DMS53 (cell line): ENCODE data around the gene ZWILCH.

Source experiments
- DNase-seq: peaks from one replicate; lab custom pipeline; 2025; lab: John Stamatoyannopoulos, UW

ZWILCH gene

GRCh38 chr15:66545255-66545654 lies 40.1 kb downstream of the ZWILCH start:
- no peak for DNase-seq

GRCh38 chr15:66555685-66556084 lies 50.6 kb downstream of the ZWILCH start:
- no peak for DNase-seq

GRCh38 chr15:66558271-66558670 lies 53.1 kb downstream of the ZWILCH start:
- no peak for DNase-seq

DNA sequence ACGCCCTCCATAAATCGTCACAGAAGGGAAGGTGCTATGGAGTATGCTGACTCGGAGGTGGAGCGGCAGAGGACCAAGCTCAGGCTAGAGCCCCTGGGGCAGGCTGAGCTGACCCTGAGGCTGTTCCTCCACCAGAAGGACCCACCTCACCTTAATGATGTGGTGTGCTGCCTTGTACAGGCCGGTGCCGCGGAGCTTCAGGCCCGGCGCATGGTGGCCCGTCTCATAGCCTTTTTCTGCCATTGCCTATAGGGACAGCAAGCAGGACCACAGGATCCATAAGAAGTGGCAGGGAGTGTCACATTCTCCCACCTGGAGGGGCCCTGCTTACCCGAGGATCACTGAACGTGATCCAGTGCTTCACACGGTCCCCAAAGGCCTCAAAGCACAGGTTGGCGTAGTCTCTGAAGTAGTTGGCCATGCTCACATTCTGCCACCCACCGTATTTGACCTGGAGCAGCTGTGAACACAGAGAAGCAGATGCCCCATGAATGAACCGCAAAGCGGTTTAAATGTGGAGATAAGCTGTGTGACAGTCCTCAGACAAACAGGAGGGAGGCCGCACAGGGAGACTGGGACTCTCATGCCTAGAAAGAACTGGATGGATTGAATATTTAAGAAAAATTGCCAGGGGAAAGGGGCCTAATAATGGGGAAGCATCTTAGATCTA lies 55.9 kb downstream of the ZWILCH start:
- DNase-seq, result peak; percentile 10

DNA sequence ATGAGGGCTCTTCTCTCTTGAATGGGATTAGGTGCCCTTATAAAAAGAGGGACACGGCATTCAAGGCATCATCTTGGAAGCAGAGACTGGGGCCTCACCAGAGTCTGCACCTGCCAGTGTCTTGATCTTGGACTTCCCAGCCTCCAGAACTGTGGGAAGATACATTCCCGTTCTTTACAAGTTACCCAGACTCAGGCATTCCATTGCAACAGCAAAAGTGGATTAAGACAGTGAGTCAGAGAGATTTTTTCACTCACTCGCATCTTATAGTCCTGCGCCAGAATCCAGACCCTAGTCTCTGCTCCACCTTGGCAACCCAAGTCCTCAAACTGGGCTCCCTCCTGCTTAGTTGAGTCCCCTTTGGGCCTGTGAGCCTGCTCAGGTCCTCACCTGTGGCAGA lies 58.0 kb downstream of the ZWILCH start:
- no peak for DNase-seq

DNA sequence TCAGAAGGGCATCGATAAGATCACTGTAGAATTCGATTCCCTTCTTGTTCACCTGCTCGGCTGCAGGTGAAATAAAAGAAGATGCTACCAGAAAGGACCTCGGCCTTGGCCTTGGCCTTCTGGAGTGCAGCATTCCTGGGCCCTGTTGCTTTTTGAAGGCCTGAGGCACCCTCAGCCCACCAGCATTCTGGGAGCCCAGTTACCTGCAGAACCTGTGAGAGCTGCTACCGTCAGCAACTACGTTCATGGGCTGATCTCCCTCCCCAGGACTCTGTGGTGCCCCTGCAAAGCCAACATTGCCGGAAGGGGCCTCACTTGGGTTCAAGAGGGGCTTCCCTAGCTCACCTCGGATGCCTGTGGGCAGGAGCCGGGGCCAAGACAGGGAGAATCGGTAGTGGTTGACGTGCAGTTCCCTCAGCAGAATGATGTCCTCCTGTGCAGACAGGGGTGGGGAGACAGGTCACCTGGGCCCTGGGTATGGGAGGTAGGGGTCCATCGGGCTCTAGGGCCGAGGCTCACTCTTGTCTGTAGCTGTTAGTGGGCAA lies 58.5 kb downstream of the ZWILCH start:
- DNase-seq, result no peak

GRCh38 chr15:66564136-66565041 lies 59.3 kb downstream of the ZWILCH start:
- DNase-seq, result no peak

DNA sequence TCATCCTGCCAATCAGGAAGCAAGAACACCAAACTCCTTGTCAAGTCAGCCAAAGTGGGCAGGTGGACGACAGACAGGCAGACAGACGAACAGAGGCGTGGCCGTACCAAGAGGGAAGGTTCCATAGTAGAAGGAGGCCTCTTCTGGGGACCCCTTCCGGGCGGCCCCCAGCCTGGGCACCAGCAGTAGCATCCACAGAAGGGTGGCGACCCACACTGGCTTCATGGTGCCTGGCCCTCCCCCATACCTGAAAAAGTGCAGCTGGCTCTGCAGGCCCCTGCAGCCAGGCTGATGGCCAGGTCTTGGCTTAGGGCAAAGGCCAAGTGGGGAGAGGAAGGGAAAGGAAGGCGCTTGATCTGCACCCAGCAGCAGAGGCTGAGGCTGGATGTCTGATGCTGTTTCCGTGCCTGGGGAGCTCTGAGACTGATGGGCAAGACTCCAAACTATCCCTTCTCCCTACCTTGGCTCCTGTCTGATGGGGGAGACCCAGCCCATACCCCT lies 60.1 kb downstream of the ZWILCH start:
- no peak for DNase-seq

DNA sequence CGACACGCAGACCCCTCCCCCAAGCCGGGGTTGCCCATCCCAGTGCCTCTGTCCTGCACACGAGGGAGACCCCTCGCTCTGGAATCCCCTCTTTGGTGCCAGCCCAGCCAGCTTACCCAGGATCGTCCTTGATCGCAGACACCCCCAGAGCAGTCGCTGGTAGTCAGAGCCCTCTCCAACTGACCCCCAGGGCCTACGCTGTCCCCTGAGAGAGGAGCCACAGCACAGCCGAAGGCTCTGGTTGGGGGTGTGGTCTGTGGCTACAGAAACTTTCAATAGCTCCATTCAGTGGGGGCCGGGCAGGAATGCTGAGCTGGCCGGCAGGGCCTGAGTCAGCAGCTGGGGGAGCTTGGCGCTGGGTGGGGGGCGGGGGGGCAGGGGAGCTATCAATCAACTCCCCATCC lies 60.6 kb downstream of the ZWILCH start, which contains the start of gene LCTL:
TSS of gene LCTL (minus strand) at position 258 of the 404 bp plus-strand sequence. CDS start 633 bp downstream, outside the sequence.
- DNase-seq, result no peak

- DNase-seq, result peak; percentile 93
Observed at GRCh38 chr15:66566963-66567531, 61.9 kb downstream of the ZWILCH start.

DNA sequence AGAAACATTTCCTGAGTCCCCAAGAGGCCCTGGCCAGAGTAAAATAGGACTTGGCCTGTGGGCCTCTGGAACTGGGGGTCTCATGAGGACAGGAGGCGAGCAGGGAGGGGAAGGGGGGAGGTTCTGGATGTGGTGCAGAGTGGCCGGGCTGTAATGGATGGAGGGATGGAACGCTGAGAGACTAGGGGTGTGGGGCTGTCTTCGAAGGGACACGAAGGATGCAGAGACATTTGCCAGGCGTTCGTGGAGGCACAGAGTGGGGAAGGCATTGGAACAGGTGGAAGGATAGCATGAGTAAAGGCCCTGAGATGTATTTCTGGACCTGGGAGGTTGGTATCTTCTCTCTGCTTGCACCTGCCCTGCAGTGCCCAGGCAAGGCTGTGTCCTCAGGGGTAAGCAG lies 62.8 kb downstream of the ZWILCH start:
- DNase-seq, result no peak

DNA sequence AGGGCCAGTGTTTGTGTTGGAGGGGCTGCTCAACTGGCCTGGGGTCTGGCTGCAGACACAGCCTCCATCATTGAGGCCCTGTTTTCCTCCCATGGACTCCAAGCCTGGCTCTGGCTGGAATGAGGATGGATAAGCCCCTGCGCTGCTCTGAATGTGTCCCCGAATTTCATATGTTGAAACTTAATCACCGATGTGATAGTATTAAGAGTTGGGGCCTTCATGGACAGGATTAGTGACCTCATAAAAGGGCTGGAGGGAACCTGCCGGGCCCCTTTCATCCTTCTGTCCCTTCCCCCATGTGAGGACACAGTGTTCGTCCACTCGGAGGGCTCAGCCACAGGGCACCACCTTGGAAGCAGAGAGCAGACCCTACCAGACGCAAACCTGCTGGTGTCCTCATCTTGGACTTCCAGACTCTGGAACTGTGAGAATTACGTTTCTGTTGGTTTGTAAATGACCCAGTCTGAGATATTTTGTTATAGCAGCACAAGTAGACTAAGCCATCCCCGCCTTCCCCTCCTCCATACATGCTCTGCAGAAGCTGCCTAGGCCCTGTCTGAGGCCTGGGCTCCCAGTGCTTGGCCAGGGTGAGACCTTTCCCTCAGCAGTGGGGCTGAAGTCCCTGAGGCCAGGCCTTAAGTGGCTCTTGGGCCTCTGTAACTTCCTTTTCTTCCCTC lies 64.5 kb downstream of the ZWILCH start:
- no peak for DNase-seq

GRCh38 chr15:66570327-66570726 lies 65.2 kb downstream of the ZWILCH start:
- DNase-seq, result no peak

GRCh38 chr15:66570842-66571478 lies 65.8 kb downstream of the ZWILCH start:
- DNase-seq, result no peak

DNA sequence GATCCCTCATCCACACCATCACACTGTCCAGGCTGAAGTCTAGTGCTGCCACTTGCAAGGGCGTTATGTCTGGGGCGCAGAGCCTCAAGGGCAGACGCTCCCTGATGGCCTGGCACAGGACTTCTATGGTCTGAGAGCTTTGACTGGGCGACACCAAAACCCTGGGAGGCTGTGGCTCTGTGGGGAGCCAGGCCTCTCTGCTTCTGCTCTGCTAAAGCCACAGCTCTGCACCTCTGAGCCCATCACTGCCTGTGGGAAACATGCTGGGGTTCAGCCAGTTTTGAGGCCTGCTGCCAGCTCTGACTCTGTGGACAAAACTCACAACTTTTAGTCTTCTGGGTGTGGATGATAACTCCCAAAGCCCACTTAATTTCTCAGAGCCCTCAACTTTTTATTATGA lies 67.0 kb downstream of the ZWILCH start:
- no peak for DNase-seq

DNA sequence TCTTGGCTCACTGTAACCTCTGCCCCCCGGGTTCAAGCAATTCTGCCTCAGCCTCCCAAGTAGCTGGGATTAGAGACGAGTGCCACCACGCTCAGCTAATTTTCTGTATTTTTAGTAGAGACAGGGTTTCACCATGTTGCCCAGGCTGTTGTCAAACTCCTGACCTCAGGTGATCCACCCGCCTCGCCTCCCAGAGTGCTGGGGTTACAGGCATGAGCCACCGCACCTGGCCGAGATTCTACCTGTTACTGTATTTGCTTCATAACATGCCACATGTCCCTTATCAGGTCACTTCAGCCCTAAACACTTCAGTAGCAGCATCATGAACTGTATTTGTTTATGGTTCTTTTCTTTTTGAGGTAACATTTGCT lies 68.2 kb downstream of the ZWILCH start:
- DNase-seq, result no peak

DNA sequence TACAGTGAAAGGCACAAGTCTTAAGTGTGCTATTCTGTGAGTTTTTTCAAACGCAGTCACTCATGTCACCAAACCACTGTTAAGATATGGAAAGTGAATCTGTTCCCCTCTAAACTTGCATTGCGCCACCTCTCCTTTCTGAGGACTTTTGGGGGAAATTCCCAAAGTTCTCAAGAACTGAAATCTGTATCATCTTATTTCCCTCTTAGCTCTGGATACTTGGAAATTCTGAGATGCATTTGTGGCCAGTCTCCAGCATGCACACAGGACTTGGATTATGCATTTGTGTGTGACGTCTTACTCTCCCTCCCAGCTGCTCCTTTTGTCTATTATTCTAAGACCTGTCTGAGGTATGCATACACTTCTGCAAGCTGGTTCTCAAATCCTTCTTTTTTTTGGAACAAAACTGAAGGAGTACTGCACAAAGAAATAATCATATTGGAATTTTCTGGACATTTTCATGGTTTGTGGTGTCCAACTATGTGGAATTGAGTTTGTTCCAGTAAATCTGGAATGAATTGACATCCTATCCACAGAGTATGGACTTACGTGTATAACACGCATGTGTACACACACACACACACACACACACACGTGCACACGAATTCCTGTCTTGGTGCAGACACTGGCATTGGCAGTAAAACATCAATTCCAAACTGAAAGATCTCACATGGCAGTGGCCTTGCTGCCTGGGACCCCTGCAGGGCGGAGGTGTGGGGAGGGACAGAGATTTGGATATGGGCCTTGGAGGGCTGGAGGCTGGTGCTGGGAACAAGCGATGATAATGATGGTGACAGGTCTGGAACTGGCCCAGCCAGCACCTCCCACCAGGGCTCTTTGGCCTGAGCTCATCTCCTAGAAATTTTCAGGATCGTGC lies 68.8 kb downstream of the ZWILCH start:
- DNase-seq, result no peak

DNA sequence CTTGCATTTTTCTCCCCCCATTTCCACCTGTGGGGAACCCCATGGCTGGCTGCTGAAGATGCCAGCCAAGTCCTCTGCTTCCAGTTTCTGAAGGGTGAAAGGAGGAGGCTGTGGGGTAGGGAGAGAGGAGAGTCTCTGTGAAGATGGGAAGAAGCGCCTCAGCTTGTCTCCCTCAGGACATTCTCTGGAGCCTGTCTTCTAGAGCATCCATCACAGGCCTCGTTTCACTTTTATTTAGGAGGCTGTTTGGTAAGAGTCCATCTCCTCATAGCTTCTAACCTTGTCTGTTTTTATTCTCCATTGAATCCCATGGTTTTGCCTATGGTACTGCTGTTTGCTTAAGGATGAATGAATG lies 69.4 kb downstream of the ZWILCH start:
- DNase-seq, result no peak

- no peak for DNase-seq
Observed at GRCh38 chr15:66578286-66578875, 73.3 kb downstream of the ZWILCH start.

DNA sequence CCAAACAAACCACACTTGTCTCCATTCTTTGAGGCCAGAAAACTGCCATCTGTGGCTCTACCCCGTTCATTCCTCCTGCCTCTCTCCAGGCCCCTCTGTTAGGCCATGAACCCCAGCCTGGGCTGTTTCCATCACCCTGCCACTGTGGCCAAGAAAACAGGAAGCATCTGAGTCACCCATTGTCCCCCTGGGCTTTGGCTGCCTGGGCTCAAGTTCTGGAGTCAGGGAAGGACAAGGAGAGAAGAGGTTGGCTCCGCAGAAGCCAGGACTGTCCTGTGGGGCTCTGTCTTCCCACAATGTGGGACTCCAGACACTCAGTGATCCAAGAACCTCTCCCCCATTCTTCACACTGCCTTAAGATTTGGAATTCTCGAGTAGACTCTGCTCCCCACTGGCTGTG lies 75.5 kb downstream of the ZWILCH start:
- no peak for DNase-seq
